Kidney epithelial cell (primary cell): Measurements from ENCODE around the gene GAB2. TPM values are rescaled to one million over a fixed set of nuclear protein-coding genes. Genes with fewer than 3 reads are reported as not detected.

ENCODE experiments used
- DNase-seq: peaks from one replicate; pipeline ENCODE4 v3.0.0-alpha.2; 2010; ENCODE audit warnings: low read depth
- H3K27me3 ChIP-seq: 2 replicates; pipeline ENCODE4 v1.6.0; 2011; ENCODE audit warnings: low read length; ENCODE audit not compliant: control insufficient read depth, insufficient read depth
- H3K36me3 ChIP-seq: 2 replicates; pipeline ENCODE4 v1.5.1; 2011; ENCODE audit warnings: low read length; ENCODE audit not compliant: control insufficient read depth, insufficient read depth
- H3K4me3 ChIP-seq: 2 replicates; pipeline ENCODE4 v1.5.1; 2011; ENCODE audit warnings: low read depth, mild to moderate bottlenecking, control low read depth, low read length
- total RNA-seq: library from RNA; depleted of rRNA; stranded (reverse); fragments of >200 nt; gene quantifications from 2 replicates; pipeline ENCODE4 v1.2.3, GENCODE V29; 2015
- TF ChIP-seq, protein P1 (sequence below): IDR thresholded peaks from 2 replicates; pipeline ENCODE4 v1.5.1; 2011; ENCODE audit warnings: mild to moderate bottlenecking, moderate library complexity, low read length, control low read depth, inconsistent platforms; ENCODE audit not compliant: insufficient read depth, poor library complexity, severe bottlenecking

The GAB2 gene
- total RNA-seq, 1 donor from 2014 or later = 13.1 TPM

DNA sequence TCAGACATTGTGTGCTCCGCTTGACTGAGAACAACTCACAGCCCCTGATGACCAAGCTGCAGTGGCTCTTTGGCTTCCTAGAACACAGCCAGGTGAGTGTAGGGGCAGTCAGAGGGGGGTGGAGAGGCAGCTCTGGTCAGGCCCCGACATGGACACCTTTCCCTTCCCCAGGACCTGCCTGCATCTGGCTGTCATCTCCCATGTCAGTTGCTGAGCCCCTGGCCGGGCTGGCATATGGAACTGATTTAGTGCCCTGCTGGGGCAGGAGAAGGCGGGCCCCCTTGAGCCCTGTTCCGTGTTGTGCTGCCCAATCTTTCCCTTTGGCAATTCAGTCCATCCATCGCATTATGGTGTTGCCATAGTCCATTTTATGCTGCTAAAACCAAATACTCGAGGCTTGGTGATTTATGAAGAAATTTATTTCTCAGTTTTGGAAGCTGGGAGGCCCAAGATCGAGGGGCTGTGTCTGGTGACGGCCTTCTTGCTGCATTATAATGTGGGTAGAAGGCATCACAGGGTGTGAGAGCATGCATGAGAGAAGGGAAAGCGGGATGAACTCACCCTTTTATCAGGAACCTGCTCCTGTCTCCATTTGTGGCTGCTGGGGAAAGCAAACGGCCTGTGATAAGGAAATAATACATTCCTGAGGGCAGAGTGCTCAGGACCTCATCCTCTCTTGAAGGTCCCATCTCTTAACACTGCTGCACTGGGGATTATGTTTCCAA is 209.9 kb downstream of the GAB2 start:
- Histone ChIP-seq H3K4me3 (no peak overlapping the region), H3K36me3 (no peaks in the 10 kb centered on the region), H3K27me3 (no peaks in the 10 kb centered on the region)
- TF ChIP-seq, protein P1, sequence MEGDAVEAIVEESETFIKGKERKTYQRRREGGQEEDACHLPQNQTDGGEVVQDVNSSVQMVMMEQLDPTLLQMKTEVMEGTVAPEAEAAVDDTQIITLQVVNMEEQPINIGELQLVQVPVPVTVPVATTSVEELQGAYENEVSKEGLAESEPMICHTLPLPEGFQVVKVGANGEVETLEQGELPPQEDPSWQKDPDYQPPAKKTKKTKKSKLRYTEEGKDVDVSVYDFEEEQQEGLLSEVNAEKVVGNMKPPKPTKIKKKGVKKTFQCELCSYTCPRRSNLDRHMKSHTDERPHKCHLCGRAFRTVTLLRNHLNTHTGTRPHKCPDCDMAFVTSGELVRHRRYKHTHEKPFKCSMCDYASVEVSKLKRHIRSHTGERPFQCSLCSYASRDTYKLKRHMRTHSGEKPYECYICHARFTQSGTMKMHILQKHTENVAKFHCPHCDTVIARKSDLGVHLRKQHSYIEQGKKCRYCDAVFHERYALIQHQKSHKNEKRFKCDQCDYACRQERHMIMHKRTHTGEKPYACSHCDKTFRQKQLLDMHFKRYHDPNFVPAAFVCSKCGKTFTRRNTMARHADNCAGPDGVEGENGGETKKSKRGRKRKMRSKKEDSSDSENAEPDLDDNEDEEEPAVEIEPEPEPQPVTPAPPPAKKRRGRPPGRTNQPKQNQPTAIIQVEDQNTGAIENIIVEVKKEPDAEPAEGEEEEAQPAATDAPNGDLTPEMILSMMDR = no peak
- no peak for DNase-seq

- Histone ChIP-seq H3K4me3 (no peak overlapping the region), H3K27me3 (no peaks in the 10 kb centered on the region), H3K36me3 (no peaks in the 10 kb centered on the region)
- no peak for DNase-seq
- TF ChIP-seq, protein P1 = no peak
Observed at GRCh38 chr11:78205691-78206090, 211.9 kb downstream of the GAB2 start.

GRCh38 chr11:78205256-78205655 is 212.4 kb downstream of the GAB2 start:
- no peak for DNase-seq
- Histone ChIP-seq H3K4me3 (no peak overlapping the region), H3K27me3 (no peaks in the 10 kb centered on the region), H3K36me3 (no peaks in the 10 kb centered on the region)
- TF ChIP-seq, protein P1 = no peak

GRCh38 chr11:78203184-78203583 is 214.4 kb downstream of the GAB2 start:
- DNase-seq = no peak
- Histone ChIP-seq H3K4me3 (no peak overlapping the region), H3K36me3 (no peaks in the 10 kb centered on the region), H3K27me3 (no peaks in the 10 kb centered on the region)
- TF ChIP-seq, protein P1 = no peak

DNA sequence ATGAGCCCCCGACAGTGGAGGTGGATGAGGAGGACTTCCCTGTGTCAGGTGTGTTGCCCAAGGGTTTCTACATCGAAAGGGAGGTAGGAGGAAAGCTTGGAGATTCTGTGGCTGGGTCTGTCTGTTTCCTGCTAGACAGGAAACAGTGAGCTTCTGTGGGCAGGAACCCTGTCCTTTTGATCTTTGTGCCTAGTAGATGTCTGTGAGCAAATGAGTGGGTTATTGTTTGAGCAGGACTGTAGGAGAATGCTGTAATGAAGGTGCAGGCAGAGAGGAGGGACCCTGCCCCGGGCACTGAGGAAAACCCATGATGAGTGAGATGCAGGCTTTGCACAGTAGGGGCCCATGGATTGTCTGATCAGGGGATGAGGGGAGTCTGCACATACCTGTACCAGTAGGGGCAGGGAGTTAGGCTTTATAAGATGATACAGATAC is 214.9 kb downstream of the GAB2 start:
- Histone ChIP-seq H3K27me3 (no peaks in the 10 kb centered on the region), H3K36me3 (no peaks in the 10 kb centered on the region), H3K4me3 (no peak overlapping the region)
- no peak for DNase-seq
- TF ChIP-seq, protein P1 = no peak

DNA sequence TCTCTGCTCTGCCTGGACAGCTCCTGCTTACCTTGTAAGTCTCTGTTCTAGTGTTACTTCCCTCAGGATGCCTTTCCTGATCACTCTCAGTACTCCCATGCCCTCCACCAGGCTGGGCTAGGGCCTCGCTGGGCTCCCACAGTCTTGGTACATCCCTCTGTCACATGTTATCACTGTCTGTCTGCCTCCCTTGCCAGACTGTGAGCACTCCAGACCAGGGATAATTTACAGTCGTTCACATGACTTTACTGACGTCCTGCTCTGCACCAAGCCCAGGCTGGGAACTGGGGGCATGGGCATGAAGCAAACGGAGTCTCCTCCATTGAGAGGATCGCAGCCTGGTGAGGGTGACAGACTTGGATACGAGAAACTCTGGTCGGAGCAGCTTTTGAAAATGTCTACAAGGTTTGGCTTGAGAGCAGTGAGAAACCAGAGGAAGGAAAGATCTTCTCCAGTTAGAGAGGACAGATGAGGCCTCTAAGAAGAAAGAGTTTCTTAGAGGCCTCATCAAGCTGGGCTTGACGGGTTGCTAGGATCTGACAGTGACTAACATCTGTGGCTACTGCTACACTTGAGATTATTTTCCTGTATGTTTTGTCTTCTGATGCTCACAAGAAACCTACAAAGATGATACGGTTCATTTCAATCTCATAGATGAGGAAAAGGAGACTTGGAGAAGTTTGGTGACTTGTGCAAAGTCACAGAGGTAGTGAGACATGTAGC is 216.4 kb downstream of the GAB2 start:
- H3K4me3 ChIP-seq = no peak overlapping the region
- DNase-seq = no peak
- H3K27me3 ChIP-seq = peaks cover 2% of the 10 kb centered on the region
- no peaks in the 10 kb centered on the region for H3K36me3 ChIP-seq
- TF ChIP-seq, protein P1 = no peak
